Lower leg skin (tissue), 4 donors: ENCODE data around the gene ESRP2. TPM values are rescaled to one million over a fixed set of nuclear protein-coding genes. Genes with fewer than 3 reads are reported as not detected.
A peak's percentile ranks its signal among the peaks of the same experiment; 100 is the strongest.

ENCODE experiments used
- DNase-seq, 2 donors: peaks; one replicate each; pipeline ENCODE4 v3.0.0-alpha.2; 2019; ENCODE audit warnings: low spot score in 2 of 2
- H3K4me3 ChIP-seq: fragments of 200-600 bp; sonication (generic); 2 replicates; pipeline ENCODE4 v1.5.1; 2017; ENCODE audit warnings: mild to moderate bottlenecking, low read depth; ENCODE audit not compliant: poor library complexity, severe bottlenecking
- CTCF ChIP-seq, 3 donors: fragments of 450-650 bp; IDR thresholded peaks; one replicate each; pipeline ENCODE4 v1.5.1; 2016; ENCODE audit warnings: antibody characterized with exemption in 3 of 3, mild to moderate bottlenecking in 3 of 3, moderate library complexity in 2 of 3
- POLR2A ChIP-seq, 2 donors: fragments of 450-650 bp; IDR thresholded peaks; one replicate each; pipeline ENCODE4 v1.6.1; 2016 to 2017; ENCODE audit warnings: antibody characterized with exemption in 2 of 2, mild to moderate bottlenecking in 1 of 2, moderate library complexity in 1 of 2
- WGBS, 2 donors: methylation state at CpG; one replicate each; pipeline ENCODE4 v1.1.5; 2018; 5-methylcytosine and 5-hydroxymethylcytosine counted together
- intact Hi-C: fragments of 100-400 bp; cut with DNase I; formaldehyde crosslinking; loops from one replicate; pipeline ENCODE4 v1.15.0; 2023; ENCODE audit warnings: low total_unique reads
- total RNA-seq, 4 donors: library from RNA; depleted of rRNA; stranded (reverse); fragments of >200 nt; gene quantifications; one replicate each; pipeline ENCODE4 v1.1.0, GENCODE V29; 2016

Gene ESRP2
- total RNA-seq, 4 donors from 2014 or later: 84.3 to 120 (median 97.2) TPM

- TF ChIP-seq CTCF (IDR thresholded peaks at IDR 0.05) (no peak), POLR2A (IDR thresholded peaks at IDR 0.05) (no peak)
- intact Hi-C loops: loop anchor here (10.0 kb wide), 1 partner anchor 233 kb away; the partner anchor contains the start of gene DPEP2
Measured at GRCh38 chr16:68227850-68228553, 7.9 kb downstream of the ESRP2 start.

GRCh38 chr16:68227183-68227793 is 8.6 kb downstream of the ESRP2 start:
- H3K4me3 ChIP-seq: no peak overlapping the region
- TF ChIP-seq CTCF (IDR thresholded peaks at IDR 0.05): no peak
- no peak for TF ChIP-seq POLR2A (IDR thresholded peaks at IDR 0.05)
- DNase-seq: no peak
- intact Hi-C loops: loop anchor here (10.0 kb wide), 1 partner anchor 232 kb away; the partner anchor contains the start of gene DPEP2
- 57 to 70% methylated on average over 3 of the region's 3 CpGs for WGBS, 2 donors

More at GRCh38 chr16:68227850-68228553, 7.9 kb downstream of the ESRP2 start:
- 67 to 91% methylated on average over 2 of the region's 2 CpGs for WGBS, 2 donors
- DNase-seq: peak in 1 of 2 donors; percentile 82
- H3K4me3 ChIP-seq: no peak overlapping the region

- 82 to 88% methylated on average over 4 of the region's 4 CpGs for WGBS, 2 donors
- H3K4me3 ChIP-seq: no peak overlapping the region
- intact Hi-C loops: loop anchor here (10.0 kb wide), 1 partner anchor 231 kb away; the partner anchor contains the start of gene DPEP2
- no peak for DNase-seq
- TF ChIP-seq CTCF (IDR thresholded peaks at IDR 0.05): no peak
- no peak for TF ChIP-seq POLR2A (IDR thresholded peaks at IDR 0.05)
Measured at GRCh38 chr16:68226116-68226515, 9.8 kb downstream of the ESRP2 start.

GRCh38 chr16:68223072-68223471 is 12.9 kb downstream of the ESRP2 start:
- intact Hi-C loops: loop anchor here (10.0 kb wide), 1 partner anchor 228 kb away; the partner anchor contains the start of gene DPEP2
- H3K4me3 ChIP-seq: no peak overlapping the region
- TF ChIP-seq CTCF (IDR thresholded peaks at IDR 0.05) (no peak), POLR2A (IDR thresholded peaks at IDR 0.05) (no peak)
- WGBS, 2 donors: 76 to 82% methylated on average over 1 of the region's 1 CpG
- DNase-seq: no peak

- TF ChIP-seq POLR2A (IDR thresholded peaks at IDR 0.05) (no peak), CTCF (IDR thresholded peaks at IDR 0.05) (no peak)
- WGBS, 2 donors: 94 to 95% methylated on average over 6 of the region's 6 CpGs
- DNase-seq: no peak
- intact Hi-C loops: loop anchor here (10.0 kb wide), 1 partner anchor 225 kb away; the partner anchor contains the start of gene DPEP2
- H3K4me3 ChIP-seq: no peak overlapping the region
Measured at GRCh38 chr16:68219725-68220351, 16.1 kb downstream of the ESRP2 start.
